ENCODE measurements around the gene PDGFA. TPM values are rescaled to one million over a fixed set of nuclear protein-coding genes. Genes with fewer than 3 reads are reported as not detected.
A peak's percentile ranks its signal among the peaks of the same experiment; 100 is the strongest.

Gene PDGFA
- polyA plus RNA-seq, 1 experiment, result 17.4 TPM

- H3K4me3 ChIP-seq (ENCODE audit: low read depth, low read length), result no peak overlapping the region
- ChIA-PET CTCF (no interaction called here), POLR2A (no interaction called here)
- H3K27me3 ChIP-seq (ENCODE audit: control insufficient read depth, insufficient read depth, low read length), result no peaks in the 10 kb centered on the region
- peaks cover 19% of the 10 kb centered on the region for H3K36me3 ChIP-seq (ENCODE audit: control insufficient read depth, insufficient read depth, low read length)
- no peak for DNase-seq (ENCODE audit: low read depth)
- TF ChIP-seq, protein P1, sequence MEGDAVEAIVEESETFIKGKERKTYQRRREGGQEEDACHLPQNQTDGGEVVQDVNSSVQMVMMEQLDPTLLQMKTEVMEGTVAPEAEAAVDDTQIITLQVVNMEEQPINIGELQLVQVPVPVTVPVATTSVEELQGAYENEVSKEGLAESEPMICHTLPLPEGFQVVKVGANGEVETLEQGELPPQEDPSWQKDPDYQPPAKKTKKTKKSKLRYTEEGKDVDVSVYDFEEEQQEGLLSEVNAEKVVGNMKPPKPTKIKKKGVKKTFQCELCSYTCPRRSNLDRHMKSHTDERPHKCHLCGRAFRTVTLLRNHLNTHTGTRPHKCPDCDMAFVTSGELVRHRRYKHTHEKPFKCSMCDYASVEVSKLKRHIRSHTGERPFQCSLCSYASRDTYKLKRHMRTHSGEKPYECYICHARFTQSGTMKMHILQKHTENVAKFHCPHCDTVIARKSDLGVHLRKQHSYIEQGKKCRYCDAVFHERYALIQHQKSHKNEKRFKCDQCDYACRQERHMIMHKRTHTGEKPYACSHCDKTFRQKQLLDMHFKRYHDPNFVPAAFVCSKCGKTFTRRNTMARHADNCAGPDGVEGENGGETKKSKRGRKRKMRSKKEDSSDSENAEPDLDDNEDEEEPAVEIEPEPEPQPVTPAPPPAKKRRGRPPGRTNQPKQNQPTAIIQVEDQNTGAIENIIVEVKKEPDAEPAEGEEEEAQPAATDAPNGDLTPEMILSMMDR (IDR thresholded peaks at IDR 0.05; ENCODE audit: insufficient read depth, low read depth, low read length), result no peak
These were observed 22.9 kb downstream of the PDGFA start for GRCh38 chr7:496528-497295.

DNA sequence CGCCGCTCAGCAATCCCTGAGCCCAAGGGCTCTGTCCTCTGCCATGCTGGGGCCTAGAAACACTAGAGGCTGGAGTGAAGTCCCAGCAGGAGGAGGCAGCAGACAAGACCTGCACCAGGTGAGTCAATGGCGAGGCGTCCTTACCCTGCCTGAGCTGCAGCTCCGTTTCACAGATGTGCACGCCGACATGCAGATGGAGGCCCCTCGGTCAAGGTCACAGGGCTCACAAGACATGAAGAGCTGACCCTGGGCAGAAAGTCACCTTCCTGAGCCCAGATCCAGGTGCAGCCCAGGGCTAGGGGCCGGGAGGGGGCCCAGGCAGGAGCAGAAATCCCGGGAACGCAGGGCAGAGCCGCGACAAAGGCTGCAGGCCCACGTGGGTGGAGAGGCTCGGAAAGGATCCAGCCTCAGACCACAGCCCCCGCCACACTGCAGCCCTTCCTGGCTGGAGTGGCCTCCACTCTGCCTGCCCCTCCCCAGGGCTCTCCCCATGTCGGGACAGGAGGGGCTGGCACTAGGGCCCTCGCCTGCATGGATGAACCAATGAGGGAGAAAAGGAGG lies 23.8 kb downstream of the PDGFA start:
- ChIA-PET CTCF (no interaction called here), POLR2A (no interaction called here)
- DNase-seq (ENCODE audit: low read depth), result no peak
- no peak overlapping the region for H3K4me3 ChIP-seq (ENCODE audit: low read depth, low read length)
- H3K27me3 ChIP-seq (ENCODE audit: control insufficient read depth, insufficient read depth, low read length), result no peaks in the 10 kb centered on the region
- H3K36me3 ChIP-seq (ENCODE audit: control insufficient read depth, insufficient read depth, low read length), result peaks cover 13% of the 10 kb centered on the region
- TF ChIP-seq, protein P1 (IDR thresholded peaks at IDR 0.05; ENCODE audit: insufficient read depth, low read depth, low read length), result no peak

DNA sequence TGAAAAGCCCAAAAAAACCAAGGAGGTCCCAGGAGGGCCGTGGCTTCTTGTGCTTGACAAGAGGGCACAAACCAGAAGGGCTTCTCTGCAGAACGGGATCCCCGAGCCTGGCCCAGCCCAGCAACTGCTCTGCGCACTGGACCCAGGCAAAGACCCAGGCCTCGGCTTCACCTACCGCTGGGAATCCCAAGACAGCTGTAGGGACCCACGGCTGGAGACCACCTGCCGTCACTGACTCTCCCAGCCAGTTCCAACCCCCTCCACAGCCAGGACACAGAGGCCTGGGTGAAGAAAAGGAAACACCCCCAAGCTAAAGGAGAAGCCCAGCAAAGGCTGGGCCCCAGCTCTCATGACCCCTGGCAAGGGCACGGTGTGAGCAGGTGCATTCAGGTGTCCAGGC lies 24.3 kb downstream of the PDGFA start:
- ChIA-PET CTCF (no interaction called here), POLR2A (no interaction called here)
- TF ChIP-seq, protein P1 (IDR thresholded peaks at IDR 0.05; ENCODE audit: insufficient read depth, low read depth, low read length), result no peak

GRCh38 chr7:494906-495305 lies 24.7 kb downstream of the PDGFA start:
- peaks cover 5% of the 10 kb centered on the region for H3K36me3 ChIP-seq (ENCODE audit: control insufficient read depth, insufficient read depth, low read length)
- POLR2A ChIA-PET, result no interaction called here
- peaks cover 2% of the 10 kb centered on the region; the same call in 1 of the 2 replicates for H3K27me3 ChIP-seq (ENCODE audit: control insufficient read depth, insufficient read depth, low read length)
- CTCF ChIA-PET, result no interaction called here
- no peak overlapping the region for H3K4me3 ChIP-seq (ENCODE audit: low read depth, low read length)
- no peak for DNase-seq (ENCODE audit: low read depth)
- TF ChIP-seq, protein P1 (IDR thresholded peaks at IDR 0.05; ENCODE audit: insufficient read depth, low read depth, low read length), result no peak

More for the DNA sequence above, 24.3 kb downstream of the PDGFA start:
- Histone ChIP-seq H3K36me3 (ENCODE audit: control insufficient read depth, insufficient read depth, low read length) (peaks cover 9% of the 10 kb centered on the region), H3K4me3 (ENCODE audit: low read depth, low read length) (no peak overlapping the region), H3K27me3 (ENCODE audit: control insufficient read depth, insufficient read depth, low read length) (no peaks in the 10 kb centered on the region)
- no peak for DNase-seq (ENCODE audit: low read depth)

DNA sequence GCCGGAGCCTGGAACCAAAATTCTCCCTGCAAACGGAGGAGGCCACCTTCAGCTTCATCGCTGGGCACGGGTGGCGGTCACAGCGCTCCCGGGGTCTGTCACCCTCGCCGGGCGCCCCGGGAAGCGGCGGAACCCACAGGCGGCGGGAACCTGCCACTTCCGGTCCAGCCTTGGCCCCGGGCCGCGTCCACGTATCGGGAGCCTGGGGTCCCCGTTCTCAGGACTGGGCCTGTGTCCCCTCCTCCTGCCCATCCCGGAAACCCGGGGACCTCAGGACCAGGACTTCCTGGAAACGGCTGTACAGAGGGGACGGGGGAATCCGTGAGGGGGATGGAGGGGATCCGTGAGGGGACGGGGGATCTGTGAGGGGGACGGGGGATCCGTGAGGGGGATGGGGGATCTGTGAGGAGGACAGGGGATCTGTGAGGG lies 25.4 kb downstream of the PDGFA start:
- peaks cover 3% of the 10 kb centered on the region for H3K36me3 ChIP-seq (ENCODE audit: control insufficient read depth, insufficient read depth, low read length)
- POLR2A ChIA-PET, result no interaction called here
- TF ChIP-seq, protein P1 (IDR thresholded peaks at IDR 0.05; ENCODE audit: insufficient read depth, low read depth, low read length), result no peak
- CTCF ChIA-PET, result no interaction called here
- peak overlapping the region; percentile 9; the same call in 1 of the 2 replicates for H3K4me3 ChIP-seq (ENCODE audit: low read depth, low read length)
- no peak for DNase-seq (ENCODE audit: low read depth)
- peaks cover 3% of the 10 kb centered on the region; the same call in 1 of the 2 replicates for H3K27me3 ChIP-seq (ENCODE audit: control insufficient read depth, insufficient read depth, low read length)

Measured in BJ (cell line).